ENCODE data around the gene NUP62.

The NUP62 gene

GRCh38 chr19:49887665-49888509 lies 41.4 kb downstream of the NUP62 start:
- H3K4me3 ChIP-seq (ENCODE audit: low read depth, low read length), result no peak overlapping the region
- no peak for DNase-seq (ENCODE audit: low read depth)

GRCh38 chr19:49887037-49887664 lies 42.2 kb downstream of the NUP62 start:
- H3K4me3 ChIP-seq (ENCODE audit: low read depth, low read length), result no peak overlapping the region
- no peak for DNase-seq (ENCODE audit: low read depth)

GRCh38 chr19:49884760-49885159 lies 44.5 kb downstream of the NUP62 start:
- H3K4me3 ChIP-seq (ENCODE audit: low read depth, low read length), result no peak overlapping the region
- DNase-seq (ENCODE audit: low read depth), result no peak

- H3K4me3 ChIP-seq (ENCODE audit: low read depth, low read length), result no peak overlapping the region
- no peak for DNase-seq (ENCODE audit: low read depth)
Observed at GRCh38 chr19:49884109-49884508, 45.2 kb downstream of the NUP62 start.

- no peak for DNase-seq (ENCODE audit: low read depth)
- H3K4me3 ChIP-seq (ENCODE audit: low read depth, low read length), result no peak overlapping the region
Observed at GRCh38 chr19:49883094-49883493, 46.2 kb downstream of the NUP62 start.

- no peak overlapping the region for H3K4me3 ChIP-seq (ENCODE audit: low read depth, low read length)
- no peak for DNase-seq (ENCODE audit: low read depth)
Observed at GRCh38 chr19:49882643-49883042, 46.7 kb downstream of the NUP62 start.

- H3K4me3 ChIP-seq (ENCODE audit: low read depth, low read length), result no peak overlapping the region
- no peak for DNase-seq (ENCODE audit: low read depth)
Observed at GRCh38 chr19:49881672-49882394, 47.5 kb downstream of the NUP62 start.

- no peak for DNase-seq (ENCODE audit: low read depth)
- H3K4me3 ChIP-seq (ENCODE audit: low read depth, low read length), result no peak overlapping the region
Observed at GRCh38 chr19:49881186-49881585, 48.1 kb downstream of the NUP62 start.

GRCh38 chr19:49880162-49880869 lies 49.0 kb downstream of the NUP62 start:
- no peak for DNase-seq (ENCODE audit: low read depth)

GRCh38 chr19:49879243-49879963 lies 49.9 kb downstream of the NUP62 start:
- no peak overlapping the region for H3K4me3 ChIP-seq (ENCODE audit: low read depth, low read length)
- DNase-seq (ENCODE audit: low read depth), result no peak

More at GRCh38 chr19:49880162-49880869, 49.0 kb downstream of the NUP62 start:
- H3K4me3 ChIP-seq (ENCODE audit: low read depth, low read length), result no peak overlapping the region

GRCh38 chr19:49878744-49879070 lies 50.6 kb downstream of the NUP62 start:
- peak overlapping the region; percentile 66 for H3K4me3 ChIP-seq (ENCODE audit: low read depth, low read length)
- no peak for DNase-seq (ENCODE audit: low read depth)

- peak; percentile 95 for DNase-seq (ENCODE audit: low read depth)
- peak overlapping the region; percentile 66 for H3K4me3 ChIP-seq (ENCODE audit: low read depth, low read length)
Observed at GRCh38 chr19:49877879-49878743, 51.2 kb downstream of the NUP62 start.

GRCh38 chr19:49877020-49877878 lies 52.1 kb downstream of the NUP62 start, which contains the start of the genes AKT1S1 and TBC1D17:
Gene AKT1S1, minus strand, starts transcription at chr19:49877355. Its CDS starts 4,060 bp downstream, at chr19:49873295.
Gene TBC1D17, plus strand, starts transcription at chr19:49877702. Its CDS starts 22 bp downstream, at chr19:49877724.
- peak within 1 kb of the TSS; percentile 66 for H3K4me3 ChIP-seq (ENCODE audit: low read depth, low read length)
- DNase-seq (ENCODE audit: low read depth), result peak; percentile 100

- peak; percentile 97 for DNase-seq (ENCODE audit: low read depth)
- peak overlapping the region; percentile 66 for H3K4me3 ChIP-seq (ENCODE audit: low read depth, low read length)
Observed at GRCh38 chr19:49876422-49877019, 52.8 kb downstream of the NUP62 start.

GRCh38 chr19:49875857-49876421 lies 53.4 kb downstream of the NUP62 start:
- no peak for DNase-seq (ENCODE audit: low read depth)
- H3K4me3 ChIP-seq (ENCODE audit: low read depth, low read length), result peak overlapping the region; percentile 66

GRCh38 chr19:49875177-49875576 lies 54.1 kb downstream of the NUP62 start:
- H3K4me3 ChIP-seq (ENCODE audit: low read depth, low read length), result peak overlapping the region; percentile 66

More at GRCh38 chr19:49875177-49875576, 54.1 kb downstream of the NUP62 start:
- no peak for DNase-seq (ENCODE audit: low read depth)

All from skeletal muscle cell (primary cell).